ENCODE measurements around the gene HOXB13.

HOXB13 gene

GRCh38 chr17:48728232-48729231 lies at the start of gene HOXB13:
HOXB13 (minus strand) TSS chr17:48728750; CDS start chr17:48728593, 157 bp downstream.
- in situ Hi-C loops (cut with MboI; ENCODE audit: low sequenced_read_pairs): no loop called here

DNA sequence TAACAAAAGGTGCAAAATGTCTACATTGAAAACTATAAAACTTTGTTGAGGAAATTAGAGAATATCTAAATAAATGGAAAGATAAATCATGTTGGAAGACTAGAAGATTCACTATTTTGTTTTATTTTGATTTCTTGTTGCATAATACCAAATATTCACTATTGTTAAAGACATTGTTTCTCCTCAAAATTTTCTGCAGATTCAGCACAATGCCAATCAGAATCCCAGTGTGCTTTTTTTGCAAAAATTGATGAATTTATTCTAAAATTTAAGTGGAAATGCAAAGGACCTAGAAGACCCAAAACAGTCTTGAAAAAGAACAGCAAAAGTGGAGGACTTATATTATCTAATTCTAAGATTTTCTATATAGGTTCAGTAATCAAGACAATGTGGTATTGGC lies 48.1 kb upstream of the HOXB13 start:
- in situ Hi-C loops (cut with MboI; ENCODE audit: low sequenced_read_pairs): no loop called here

DNA sequence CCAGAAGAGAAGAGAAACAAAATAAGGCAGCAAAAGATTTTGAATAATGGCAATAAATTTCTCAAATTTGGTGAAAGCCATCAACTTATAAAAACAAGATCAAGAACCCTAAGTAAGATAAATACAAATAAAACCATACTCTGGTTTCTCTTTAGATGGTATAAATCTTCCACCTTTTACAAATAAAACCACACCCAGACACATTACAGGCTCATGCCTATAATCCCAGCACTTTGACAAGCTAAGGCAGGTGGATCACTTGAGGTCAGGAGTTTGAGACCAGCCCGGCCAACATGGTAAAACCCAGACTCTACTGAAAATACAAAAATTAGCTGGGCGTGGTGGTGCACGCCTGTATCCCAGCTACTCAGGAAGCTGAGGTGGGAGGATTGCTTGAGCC lies 44.7 kb upstream of the HOXB13 start:
- in situ Hi-C loops (cut with MboI; ENCODE audit: low sequenced_read_pairs): no loop called here

DNA sequence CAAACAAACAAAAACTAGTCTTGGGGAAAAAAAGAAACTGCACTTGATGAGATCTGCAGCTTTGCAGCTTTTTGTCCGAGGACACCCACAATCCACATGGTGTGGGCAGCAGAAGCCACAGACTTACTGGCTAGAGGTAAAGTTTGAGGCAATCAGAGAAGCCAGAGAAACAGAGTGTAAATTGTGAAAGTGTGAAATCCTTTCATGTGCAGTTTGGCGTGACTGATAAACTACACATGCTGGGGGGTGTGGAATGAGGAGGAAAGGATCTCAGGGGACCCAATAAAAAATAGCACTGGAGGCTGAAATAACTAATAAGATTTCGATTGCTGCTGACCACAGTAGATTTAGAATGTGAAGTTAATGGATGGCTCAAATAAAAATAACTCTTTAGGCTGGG lies 42.4 kb upstream of the HOXB13 start:
- in situ Hi-C loops (cut with MboI; ENCODE audit: low sequenced_read_pairs): no loop called here

GRCh38 chr17:48769009-48769675 lies 40.6 kb upstream of the HOXB13 start:
- in situ Hi-C loops (cut with MboI; ENCODE audit: low sequenced_read_pairs): no loop called here

GRCh38 chr17:48767263-48767774 lies 38.8 kb upstream of the HOXB13 start:
- in situ Hi-C loops (cut with MboI; ENCODE audit: low sequenced_read_pairs): no loop called here

GRCh38 chr17:48761114-48761513 lies 32.6 kb upstream of the HOXB13 start:
- in situ Hi-C loops (cut with MboI; ENCODE audit: low sequenced_read_pairs): no loop called here

GRCh38 chr17:48760411-48760810 lies 31.9 kb upstream of the HOXB13 start:
- in situ Hi-C loops (cut with MboI; ENCODE audit: low sequenced_read_pairs): no loop called here

GRCh38 chr17:48759288-48759687 lies 30.7 kb upstream of the HOXB13 start:
- in situ Hi-C loops (cut with MboI; ENCODE audit: low sequenced_read_pairs): no loop called here

DNA sequence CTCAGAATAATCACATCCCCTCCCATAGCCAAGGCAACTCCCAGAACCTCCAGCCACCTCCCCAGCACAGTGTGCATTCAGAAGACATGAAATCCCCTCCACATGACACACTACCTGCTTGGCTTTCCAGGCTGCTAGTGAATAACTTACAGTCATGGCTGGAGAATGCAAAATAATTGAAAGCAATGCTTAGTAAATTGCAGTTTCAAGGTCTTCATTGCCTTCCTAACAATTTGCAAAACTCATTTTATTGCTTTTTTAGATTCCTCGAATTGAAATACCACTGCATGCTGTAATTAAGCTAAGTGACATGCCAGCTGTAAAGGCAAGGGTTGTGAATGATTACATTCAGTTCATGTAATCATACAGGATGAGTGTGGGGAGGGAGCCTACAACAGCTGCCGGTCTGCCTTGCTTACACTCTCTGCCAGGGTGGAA lies 29.0 kb upstream of the HOXB13 start:
- in situ Hi-C loops (cut with MboI; ENCODE audit: low sequenced_read_pairs): no loop called here

DNA sequence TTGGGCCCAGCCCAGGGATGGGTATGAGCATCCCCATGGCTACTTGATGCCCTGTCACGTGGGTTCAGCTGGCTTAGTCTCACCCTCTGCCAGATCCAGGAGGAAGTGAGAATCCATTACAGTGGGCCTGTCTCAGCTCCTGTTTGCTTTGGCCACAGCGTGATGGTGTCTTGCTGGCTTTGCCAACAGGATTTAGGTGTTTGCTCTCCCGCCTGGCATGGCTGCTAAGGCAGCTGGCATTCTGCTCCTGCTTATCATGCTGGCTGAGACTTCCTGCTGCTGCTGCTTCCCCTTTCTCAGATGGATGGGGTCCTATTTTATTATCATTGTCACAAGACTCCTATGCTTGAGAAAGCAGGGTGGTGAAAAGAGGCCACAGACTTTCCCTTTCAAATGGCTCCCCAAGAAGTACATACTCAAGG lies 28.3 kb upstream of the HOXB13 start:
- in situ Hi-C loops (cut with MboI; ENCODE audit: low sequenced_read_pairs): no loop called here

DNA sequence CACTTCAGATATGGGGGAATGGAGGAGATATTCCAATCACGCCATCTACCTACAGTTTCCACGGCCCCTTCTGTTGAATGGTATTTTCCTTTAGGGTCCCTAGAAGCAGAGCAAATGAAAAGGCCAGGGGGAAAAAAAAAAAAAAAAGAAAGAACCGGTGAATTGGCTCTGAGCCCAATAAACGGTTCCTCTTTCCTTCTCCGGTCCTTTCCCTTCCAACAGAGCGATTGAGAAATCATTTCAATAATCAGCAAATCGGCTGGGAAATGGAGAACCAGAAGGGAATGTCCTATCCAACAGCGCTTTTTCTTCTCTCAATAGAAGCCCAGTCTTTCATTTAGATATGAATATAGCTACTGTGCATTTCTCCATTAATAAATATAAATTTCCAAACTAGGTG lies 26.8 kb upstream of the HOXB13 start:
- in situ Hi-C loops (cut with MboI; ENCODE audit: low sequenced_read_pairs): no loop called here

DNA sequence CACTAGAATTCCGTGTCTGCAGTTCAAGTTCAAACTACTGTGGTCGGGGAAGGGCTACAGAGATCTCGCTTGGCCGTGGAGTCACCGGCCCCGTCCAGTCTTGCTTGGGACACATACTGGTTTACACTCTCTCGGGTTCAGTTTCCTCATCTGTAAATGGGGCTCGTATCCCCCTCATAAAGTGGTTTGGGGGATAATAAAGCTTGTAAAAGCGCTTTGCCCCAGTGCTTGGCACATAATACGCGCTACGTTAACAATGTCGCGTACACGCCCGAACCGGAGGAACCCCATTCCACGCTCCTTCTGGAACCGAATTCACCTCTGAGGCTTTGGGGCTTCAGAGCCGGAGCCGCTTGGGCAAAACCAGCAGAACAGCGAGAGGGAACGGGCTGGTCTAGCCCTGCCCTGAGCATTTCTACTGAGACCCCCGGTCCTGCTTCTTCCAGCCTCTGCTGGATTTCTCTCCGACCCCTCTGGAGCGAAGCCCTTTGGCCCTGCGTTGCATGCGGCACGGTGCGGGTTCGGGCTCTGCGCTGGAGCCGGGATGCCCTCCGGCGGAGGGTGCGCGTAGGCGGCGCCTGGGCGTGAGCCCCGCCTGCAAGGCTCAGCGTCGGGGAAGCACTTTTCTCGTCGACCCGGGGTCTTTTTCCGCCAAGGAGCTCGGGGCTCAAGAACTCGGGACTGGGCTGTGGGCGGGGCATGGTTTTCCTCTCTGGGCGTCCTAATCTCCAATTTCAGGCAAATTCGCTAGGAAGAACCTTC lies 26.1 kb upstream of the HOXB13 start:
- in situ Hi-C loops (cut with MboI; ENCODE audit: low sequenced_read_pairs): no loop called here

GRCh38 chr17:48753794-48754499 lies 25.4 kb upstream of the HOXB13 start:
- in situ Hi-C loops (cut with MboI; ENCODE audit: low sequenced_read_pairs): no loop called here

- in situ Hi-C loops (cut with MboI; ENCODE audit: low sequenced_read_pairs): no loop called here
These were observed 24.1 kb upstream of the HOXB13 start for GRCh38 chr17:48752399-48753288.

DNA sequence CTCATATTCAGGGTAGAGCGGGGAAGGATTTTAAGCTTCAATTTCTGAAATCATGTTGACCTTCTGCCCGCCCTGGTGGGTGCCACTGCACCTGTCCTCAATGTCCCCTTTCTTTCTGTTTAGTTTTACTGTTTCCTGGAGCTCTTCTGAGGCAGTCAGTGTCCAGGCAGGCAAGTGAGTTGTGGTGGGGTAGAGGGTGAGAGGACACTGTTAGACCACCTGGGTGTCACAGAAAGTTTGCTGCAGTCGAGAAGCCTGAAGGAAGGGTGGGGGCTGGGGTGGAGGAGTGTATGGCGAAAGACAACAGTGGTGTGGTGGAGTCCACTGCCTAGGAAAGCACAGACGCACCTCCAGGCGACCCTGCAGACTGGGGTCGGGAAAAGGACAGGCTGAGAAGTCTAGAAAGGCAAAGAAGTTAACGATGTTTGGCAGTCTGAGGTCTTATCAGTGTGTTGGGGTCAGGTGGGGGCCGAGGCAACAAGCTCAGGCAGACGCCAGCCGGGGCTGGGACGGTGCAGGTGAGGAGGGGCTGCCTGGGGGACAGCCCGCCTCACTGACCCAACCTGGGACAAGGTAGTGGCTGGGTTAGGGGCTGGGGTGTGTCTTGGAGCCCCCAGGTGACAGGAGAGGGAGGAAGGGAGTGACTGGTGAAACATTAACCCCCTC lies 23.3 kb upstream of the HOXB13 start:
- in situ Hi-C loops (cut with MboI; ENCODE audit: low sequenced_read_pairs): no loop called here

DNA sequence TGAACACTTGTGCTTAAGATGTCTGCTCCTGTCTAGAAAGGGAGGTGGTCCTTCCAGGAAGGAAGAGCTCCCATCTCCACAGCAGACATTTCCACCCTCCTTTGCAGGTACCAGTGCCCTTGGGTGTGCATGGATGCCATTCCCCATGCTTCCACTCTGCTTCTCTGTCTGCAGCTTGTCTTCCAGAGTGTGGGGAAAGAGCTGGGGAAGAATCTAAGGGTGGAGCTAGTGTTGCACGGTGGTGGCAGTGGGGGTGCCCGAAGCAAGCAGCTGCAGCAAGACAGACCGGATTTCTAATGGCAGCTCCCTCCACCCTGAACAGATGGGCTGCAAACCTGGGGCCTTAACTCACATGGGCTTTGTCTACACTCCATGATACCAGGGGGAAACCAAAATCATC lies 22.6 kb upstream of the HOXB13 start:
- in situ Hi-C loops (cut with MboI; ENCODE audit: low sequenced_read_pairs): no loop called here

- in situ Hi-C loops (cut with MboI; ENCODE audit: low sequenced_read_pairs): no loop called here
These were observed 21.3 kb upstream of the HOXB13 start for GRCh38 chr17:48749621-48750553.
